ENCODE measurements around the gene IL21.

DNA sequence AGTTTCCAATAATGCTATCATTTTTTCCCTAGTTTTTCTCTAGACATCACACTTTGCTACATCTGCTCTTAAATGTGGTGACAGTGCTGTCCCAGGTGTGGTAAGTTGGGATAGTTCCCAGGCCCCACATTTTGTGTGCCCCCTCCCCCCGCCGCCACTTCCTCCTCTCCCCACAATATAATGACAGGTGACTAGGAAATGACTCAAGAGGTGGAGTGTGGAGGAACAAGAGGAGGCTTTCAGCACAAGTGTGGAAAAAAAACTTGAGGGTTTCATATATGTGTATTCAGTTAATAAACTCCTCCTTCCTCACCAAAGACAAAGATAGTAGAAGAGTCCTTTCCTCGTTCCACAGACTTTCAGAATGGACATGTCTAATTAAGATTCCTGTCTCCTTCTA lies 18.3 kb upstream of the IL21 start:
- TF ChIP-seq, protein P1, sequence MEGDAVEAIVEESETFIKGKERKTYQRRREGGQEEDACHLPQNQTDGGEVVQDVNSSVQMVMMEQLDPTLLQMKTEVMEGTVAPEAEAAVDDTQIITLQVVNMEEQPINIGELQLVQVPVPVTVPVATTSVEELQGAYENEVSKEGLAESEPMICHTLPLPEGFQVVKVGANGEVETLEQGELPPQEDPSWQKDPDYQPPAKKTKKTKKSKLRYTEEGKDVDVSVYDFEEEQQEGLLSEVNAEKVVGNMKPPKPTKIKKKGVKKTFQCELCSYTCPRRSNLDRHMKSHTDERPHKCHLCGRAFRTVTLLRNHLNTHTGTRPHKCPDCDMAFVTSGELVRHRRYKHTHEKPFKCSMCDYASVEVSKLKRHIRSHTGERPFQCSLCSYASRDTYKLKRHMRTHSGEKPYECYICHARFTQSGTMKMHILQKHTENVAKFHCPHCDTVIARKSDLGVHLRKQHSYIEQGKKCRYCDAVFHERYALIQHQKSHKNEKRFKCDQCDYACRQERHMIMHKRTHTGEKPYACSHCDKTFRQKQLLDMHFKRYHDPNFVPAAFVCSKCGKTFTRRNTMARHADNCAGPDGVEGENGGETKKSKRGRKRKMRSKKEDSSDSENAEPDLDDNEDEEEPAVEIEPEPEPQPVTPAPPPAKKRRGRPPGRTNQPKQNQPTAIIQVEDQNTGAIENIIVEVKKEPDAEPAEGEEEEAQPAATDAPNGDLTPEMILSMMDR (IDR thresholded peaks at IDR 0.05) = no peak
- TF ChIP-seq POLR2AphosphoS5 (IDR thresholded peaks at IDR 0.05; ENCODE audit: insufficient read depth in 1 of 2, low read depth in 1 of 2) (no peak), POLR2A (IDR thresholded peaks at IDR 0.05) (no peak)

All from vagina (tissue), 2 donors.